Esophagus muscularis mucosa (tissue), 4 donors: ENCODE data around the gene EFNA4. TPM values are rescaled to one million over a fixed set of nuclear protein-coding genes. Genes with fewer than 3 reads are reported as not detected.

Experiments
- DNase-seq: peaks from one replicate; pipeline ENCODE4 v3.0.0-alpha.2; 2017; ENCODE audit errors: extremely low spot score
- H3K27ac ChIP-seq, 4 donors: fragments of 200-600 bp; sonication (generic); replicated peaks in 1 of 4; 1 replicate in 3 of 4; 2 replicates in 1 of 4; pipeline ENCODE4 v1.5.1; 2016 to 2019; ENCODE audit warnings: mild to moderate bottlenecking in 1 of 4
- H3K27me3 ChIP-seq, 4 donors: fragments of 200-600 bp; sonication (generic); one replicate each; pipeline versions ENCODE4 v1.5.1 to v1.6.0; 2016 to 2019
- H3K36me3 ChIP-seq, 4 donors: fragments of 200-600 bp; sonication (generic); one replicate each; pipeline ENCODE4 v1.5.1; 2016 to 2019
- H3K4me1 ChIP-seq, 4 donors: fragments of 200-600 bp; sonication (generic); one replicate each; pipeline ENCODE4 v1.5.1; 2016 to 2019
- H3K4me3 ChIP-seq, 4 donors: fragments of 200-600 bp; sonication (generic); 1 replicate in 2 of 4; 2 replicates in 2 of 4; pipeline ENCODE4 v1.5.1; 2016 to 2019; ENCODE audit warnings: mild to moderate bottlenecking in 4 of 4, moderate library complexity in 1 of 4
- H3K9me3 ChIP-seq, 4 donors: fragments of 200-600 bp; sonication (generic); 1 replicate in 3 of 4; 2 replicates in 1 of 4; pipeline ENCODE4 v1.5.1; 2016 to 2019
- EP300 ChIP-seq: sonication (generic); formaldehyde crosslinking; IDR thresholded peaks from one replicate; pipeline ENCODE4 v1.6.1; 2017; ENCODE audit warnings: antibody characterized with exemption
- POLR2A ChIP-seq: fragments of 450-650 bp; IDR thresholded peaks from one replicate; pipeline ENCODE4 v1.6.1; 2017; ENCODE audit warnings: antibody characterized with exemption, moderate library complexity, mild to moderate bottlenecking, low read depth
- POLR2AphosphoS5 ChIP-seq, 2 donors: sonication (generic); formaldehyde crosslinking; IDR thresholded peaks; one replicate each; pipeline ENCODE4 v1.6.1; 2017; ENCODE audit warnings: antibody characterized with exemption in 2 of 2
- WGBS: methylation state at CpG from one replicate; pipeline ENCODE4 v1.1.5; 2018; 5-methylcytosine and 5-hydroxymethylcytosine counted together
- intact Hi-C: fragments of 100-400 bp; cut with DNase I; formaldehyde crosslinking; loops from one replicate; pipeline ENCODE4 v1.15.1; 2023
- total RNA-seq, 4 donors: library from RNA; depleted of rRNA; stranded (reverse); fragments of >200 nt; gene quantifications; one replicate each; pipeline versions ENCODE4 v1.1.0 to v1.2.1, GENCODE V29; 2016
- TF ChIP-seq, protein P1 (sequence below), 3 experiments: fragments of 200-600 bp in 2 of 3; fragments of 450-650 bp in 1 of 3; sonication (generic) in 2 of 3; IDR thresholded peaks; one replicate each; pipeline ENCODE4 v1.5.1; 2017 to 2019; ENCODE audit warnings: antibody characterized with exemption in 3 of 3, mild to moderate bottlenecking in 2 of 3, moderate library complexity in 1 of 3

EFNA4 gene
- total RNA-seq, 4 donors from 2014 or later = 0.83 to 4.5 (median 3.2) TPM

- peak; percentile 97 for DNase-seq
- peak overlapping the region; percentile 86 to 92 (median 90) for H3K27ac ChIP-seq
- H3K27me3 ChIP-seq = no peaks in the 10 kb centered on the region
- no peak for TF ChIP-seq EP300
- TF ChIP-seq POLR2AphosphoS5 (IDR thresholded peaks at IDR 0.05) = peak; percentile 85 to 93
- TF ChIP-seq, protein P1, sequence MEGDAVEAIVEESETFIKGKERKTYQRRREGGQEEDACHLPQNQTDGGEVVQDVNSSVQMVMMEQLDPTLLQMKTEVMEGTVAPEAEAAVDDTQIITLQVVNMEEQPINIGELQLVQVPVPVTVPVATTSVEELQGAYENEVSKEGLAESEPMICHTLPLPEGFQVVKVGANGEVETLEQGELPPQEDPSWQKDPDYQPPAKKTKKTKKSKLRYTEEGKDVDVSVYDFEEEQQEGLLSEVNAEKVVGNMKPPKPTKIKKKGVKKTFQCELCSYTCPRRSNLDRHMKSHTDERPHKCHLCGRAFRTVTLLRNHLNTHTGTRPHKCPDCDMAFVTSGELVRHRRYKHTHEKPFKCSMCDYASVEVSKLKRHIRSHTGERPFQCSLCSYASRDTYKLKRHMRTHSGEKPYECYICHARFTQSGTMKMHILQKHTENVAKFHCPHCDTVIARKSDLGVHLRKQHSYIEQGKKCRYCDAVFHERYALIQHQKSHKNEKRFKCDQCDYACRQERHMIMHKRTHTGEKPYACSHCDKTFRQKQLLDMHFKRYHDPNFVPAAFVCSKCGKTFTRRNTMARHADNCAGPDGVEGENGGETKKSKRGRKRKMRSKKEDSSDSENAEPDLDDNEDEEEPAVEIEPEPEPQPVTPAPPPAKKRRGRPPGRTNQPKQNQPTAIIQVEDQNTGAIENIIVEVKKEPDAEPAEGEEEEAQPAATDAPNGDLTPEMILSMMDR (IDR thresholded peaks at IDR 0.05) = peak in 2 of 3 experiments; percentile 98 to 99
- intact Hi-C loops = loop anchor here (5.0 kb wide), 2 partner anchors 55 to 80 kb away; partner anchors contain the start of genes PMVK and PYGO2
- peak overlapping the region; percentile 54 to 66 (median 58) for H3K4me3 ChIP-seq
- 7% methylated on average over 17 of the region's 49 CpGs for WGBS
- peaks cover 30 to 54% (median 41%) of the 10 kb centered on the region in 4 donors for H3K4me1 ChIP-seq
- H3K9me3 ChIP-seq = no peaks in the 10 kb centered on the region
- peaks cover 9 to 30% (median 24%) of the 10 kb centered on the region in 4 donors for H3K36me3 ChIP-seq
Observed at GRCh38 chr1:155017041-155017945, 46.2 kb upstream of the EFNA4 start.

DNA sequence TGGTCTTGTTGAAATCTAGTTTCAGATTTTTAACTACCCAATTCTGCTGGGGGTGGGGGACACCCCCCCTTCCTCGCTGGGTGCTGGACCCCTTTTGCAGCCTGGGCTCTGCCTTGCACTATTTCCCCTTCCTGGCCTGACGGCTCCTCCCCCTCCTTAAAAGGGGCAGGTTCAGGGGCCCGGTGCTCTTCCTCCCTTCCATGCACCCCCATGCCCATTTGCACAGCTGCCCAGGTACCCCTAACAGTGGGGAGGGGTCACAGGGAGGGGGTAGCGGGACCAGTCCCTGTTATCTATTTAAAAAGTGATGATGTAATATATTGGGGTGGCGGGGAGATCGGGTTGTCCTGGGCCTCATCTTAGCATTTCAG lies 45.6 kb upstream of the EFNA4 start:
- Histone ChIP-seq H3K4me1 (peaks cover 23 to 47% (median 35%) of the 10 kb centered on the region in 4 donors), H3K36me3 (peaks cover 9 to 30% (median 24%) of the 10 kb centered on the region in 4 donors), H3K27me3 (no peaks in the 10 kb centered on the region), H3K9me3 (no peaks in the 10 kb centered on the region), H3K4me3 (peak overlapping the region; percentile 54 to 66 (median 58)), H3K27ac (peak overlapping the region; percentile 86 to 92 (median 90))
- intact Hi-C loops = loop anchor here (5.0 kb wide), 2 partner anchors 56 to 81 kb away; partner anchors contain the start of genes PMVK and PYGO2
- WGBS = 48% methylated on average over 6 of the region's 6 CpGs
- DNase-seq = no peak
- TF ChIP-seq EP300 (no peak), POLR2A (no peak), POLR2AphosphoS5 (IDR thresholded peaks at IDR 0.05) (no peak)
- TF ChIP-seq, protein P1 (IDR thresholded peaks at IDR 0.05) = no peak

DNA sequence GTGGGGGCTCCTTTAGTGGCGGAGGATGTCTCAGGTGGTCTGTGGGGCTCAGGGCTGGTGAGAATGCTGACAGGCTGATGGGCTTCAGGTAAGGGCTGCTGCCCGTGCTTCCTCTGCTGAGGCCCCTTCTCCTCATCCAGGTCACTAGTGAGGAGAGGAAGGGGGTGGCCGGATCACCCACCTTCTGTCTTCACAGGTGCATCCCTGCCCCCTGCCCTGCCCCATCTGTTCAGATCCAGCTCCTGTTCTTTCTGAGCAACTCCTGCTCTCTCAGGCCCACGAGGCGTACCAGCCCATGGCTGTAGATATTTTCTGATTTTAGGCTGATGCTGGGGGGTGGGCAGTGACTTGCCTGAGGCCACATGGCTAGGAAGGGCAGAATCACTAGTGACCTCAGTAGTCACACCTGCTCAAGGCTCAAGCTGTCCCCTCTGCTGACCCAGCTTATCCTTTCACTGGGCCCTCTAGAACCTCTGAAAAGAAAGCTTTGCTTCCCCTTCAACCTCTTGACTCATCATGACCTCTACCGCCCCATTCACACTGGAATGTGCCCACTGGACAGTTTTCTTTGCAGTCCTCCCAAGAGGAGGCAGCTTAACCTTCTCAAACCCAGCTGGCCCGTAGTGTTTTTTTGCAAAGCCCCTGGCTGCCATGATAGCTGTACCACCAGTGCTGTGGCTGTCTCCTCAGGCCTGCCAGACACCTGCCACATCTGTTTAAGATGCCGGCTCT lies 44.8 kb upstream of the EFNA4 start:
- TF ChIP-seq, protein P1 (IDR thresholded peaks at IDR 0.05) = no peak
- TF ChIP-seq EP300 (no peak), POLR2A (no peak), POLR2AphosphoS5 (IDR thresholded peaks at IDR 0.05) (no peak)
- no peak overlapping the region for H3K4me3 ChIP-seq
- H3K4me1 ChIP-seq = peaks cover 17 to 39% (median 27%) of the 10 kb centered on the region in 4 donors
- H3K27me3 ChIP-seq = no peaks in the 10 kb centered on the region
- no peak for DNase-seq
- WGBS = 83% methylated on average over 6 of the region's 8 CpGs
- peak overlapping the region in 3 of 4 donors; percentile 89 to 92 (median 90) for H3K27ac ChIP-seq
- intact Hi-C loops = loop anchor here (5.0 kb wide), 2 partner anchors 56 to 81 kb away; partner anchors contain the start of genes PMVK and PYGO2
- peaks cover 9 to 29% (median 23%) of the 10 kb centered on the region in 4 donors for H3K36me3 ChIP-seq
- H3K9me3 ChIP-seq = no peaks in the 10 kb centered on the region

- WGBS = 84% methylated on average over 11 of the region's 11 CpGs
- H3K4me3 ChIP-seq = no peak overlapping the region
- no peak overlapping the region for H3K27ac ChIP-seq
- TF ChIP-seq, protein P1 (IDR thresholded peaks at IDR 0.05) = no peak
- TF ChIP-seq EP300 (no peak), POLR2AphosphoS5 (IDR thresholded peaks at IDR 0.05) (no peak), POLR2A (no peak)
- DNase-seq = no peak
- H3K9me3 ChIP-seq = no peaks in the 10 kb centered on the region
- H3K4me1 ChIP-seq = peaks cover 16 to 32% (median 25%) of the 10 kb centered on the region in 4 donors
- no peaks in the 10 kb centered on the region for H3K27me3 ChIP-seq
- peaks cover 7 to 21% (median 15%) of the 10 kb centered on the region in 4 donors for H3K36me3 ChIP-seq
- intact Hi-C loops = loop anchor here (5.0 kb wide), 2 partner anchors 57 to 82 kb away; partner anchors contain the start of genes PMVK and PYGO2
Observed at GRCh38 chr1:155019377-155020245, 43.9 kb upstream of the EFNA4 start.
